ENCODE measurements around the gene CAMK4.

- no peak for TF ChIP-seq GATA2 (IDR thresholded peaks at IDR 0.05; ENCODE audit: low read depth, low read length)
- no peak for TF ChIP-seq GATA3 (IDR thresholded peaks at IDR 0.05; ENCODE audit: low read depth, low read length)
Observed at GRCh38 chr5:111194925-111195324, 29.3 kb upstream of the CAMK4 start.
